Measurements from ENCODE around the gene PIBF1.

GRCh38 chr13:72850959-72851677 lies 69.2 kb downstream of the PIBF1 start:
- TF ChIP-seq POLR2A (IDR thresholded peaks at IDR 0.05) (no peak), CTCF (IDR thresholded peaks at IDR 0.05) (no peak)
